ENCODE data around the gene TBP.
A peak's percentile ranks its signal among the peaks of the same experiment; 100 is the strongest.

The TBP gene

DNA sequence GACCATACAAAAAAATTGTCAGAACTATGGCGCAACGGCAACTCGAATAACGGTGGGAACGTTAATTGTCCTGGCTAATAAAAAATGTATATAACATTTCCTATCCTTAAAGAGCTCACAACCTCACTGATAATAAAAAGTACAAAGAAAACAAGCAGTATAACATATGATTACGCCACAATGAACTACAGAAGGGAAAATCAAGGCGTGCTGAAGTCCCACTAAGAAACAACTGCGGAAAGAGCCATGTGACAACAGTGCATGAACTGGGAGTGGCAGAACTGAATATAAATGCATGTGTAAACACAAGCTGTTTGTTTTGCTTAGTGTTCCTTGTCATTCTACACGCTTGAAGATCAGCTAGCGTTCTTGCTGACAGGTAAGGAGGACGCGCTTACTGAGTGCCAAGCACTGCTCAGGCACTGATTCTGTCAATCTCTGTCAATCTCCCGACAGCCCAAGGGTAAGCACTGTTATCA, 596 bp upstream of the TBP start:
- DNase-seq, result no peak
- TF ChIP-seq GATA1 (IDR thresholded peaks at IDR 0.05; ENCODE audit: low read depth, low read length) (no peak), POLR2A (IDR thresholded peaks at IDR 0.05; ENCODE audit: low read length) (no peak)

DNA sequence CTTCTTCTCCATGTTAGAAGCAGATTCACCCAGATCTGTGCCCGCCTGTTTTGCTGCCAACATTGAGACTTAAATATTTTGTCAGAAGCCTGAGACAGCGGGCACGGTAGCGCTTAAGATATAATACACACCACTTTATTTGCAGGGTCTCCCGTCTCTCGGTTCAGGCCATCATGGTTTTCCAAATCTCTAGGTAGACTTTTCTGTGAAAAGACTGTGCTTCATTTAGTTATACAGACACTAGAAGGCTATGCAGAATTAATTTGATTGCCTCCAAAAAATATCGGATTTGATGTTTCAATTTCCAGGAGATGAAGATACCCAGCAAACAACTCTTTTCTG, 598 bp downstream of the TBP start:
- TF ChIP-seq POLR2A (IDR thresholded peaks at IDR 0.05; ENCODE audit: low read length), result no peak
- TF ChIP-seq GATA1 (IDR thresholded peaks at IDR 0.05; ENCODE audit: low read depth, low read length), result no peak
- DNase-seq, result no peak

DNA sequence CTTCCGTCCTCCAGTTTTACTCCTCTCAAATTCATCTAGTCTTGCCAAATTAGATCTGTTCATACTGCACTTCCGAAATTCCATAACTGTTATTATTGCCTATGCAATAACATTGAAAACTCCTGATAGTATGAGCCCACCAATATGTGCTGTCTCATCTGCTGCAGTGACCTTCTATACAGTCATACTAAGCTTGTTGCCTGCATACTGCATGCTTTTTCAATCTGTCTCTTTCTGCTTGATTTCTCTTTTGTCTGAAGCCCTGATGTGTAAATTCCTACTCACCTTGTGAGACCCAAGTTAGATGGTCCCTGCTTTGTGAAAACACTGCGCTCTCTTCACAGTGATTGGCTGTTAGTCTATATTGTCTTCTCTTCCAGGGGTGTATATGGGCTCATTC, 1.1 kb downstream of the TBP start:
- peak; percentile 16 to 48 for DNase-seq
- TF ChIP-seq POLR2A (IDR thresholded peaks at IDR 0.05; ENCODE audit: low read length) (no peak), GATA1 (IDR thresholded peaks at IDR 0.05; ENCODE audit: low read depth, low read length) (no peak)

DNA sequence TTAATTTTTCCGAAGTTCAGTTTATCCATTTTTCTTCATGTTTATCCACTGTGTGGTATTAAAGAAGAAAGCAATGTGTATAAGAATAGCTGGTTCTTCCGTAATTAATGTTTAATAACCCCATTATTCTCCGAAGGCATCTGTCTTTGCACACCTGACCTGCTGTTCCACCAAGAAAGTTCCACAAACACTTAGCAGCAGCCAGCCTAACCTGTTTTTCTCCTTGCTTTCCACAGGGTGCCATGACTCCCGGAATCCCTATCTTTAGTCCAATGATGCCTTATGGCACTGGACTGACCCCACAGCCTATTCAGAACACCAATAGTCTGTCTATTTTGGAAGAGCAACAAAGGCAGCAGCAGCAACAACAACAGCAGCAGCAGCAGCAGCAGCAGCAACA, 7.4 kb downstream of the TBP start:
- DNase-seq, result no peak
- no peak for TF ChIP-seq POLR2A (IDR thresholded peaks at IDR 0.05; ENCODE audit: low read length)
- TF ChIP-seq GATA1 (IDR thresholded peaks at IDR 0.05; ENCODE audit: low read depth, low read length), result no peak

DNA sequence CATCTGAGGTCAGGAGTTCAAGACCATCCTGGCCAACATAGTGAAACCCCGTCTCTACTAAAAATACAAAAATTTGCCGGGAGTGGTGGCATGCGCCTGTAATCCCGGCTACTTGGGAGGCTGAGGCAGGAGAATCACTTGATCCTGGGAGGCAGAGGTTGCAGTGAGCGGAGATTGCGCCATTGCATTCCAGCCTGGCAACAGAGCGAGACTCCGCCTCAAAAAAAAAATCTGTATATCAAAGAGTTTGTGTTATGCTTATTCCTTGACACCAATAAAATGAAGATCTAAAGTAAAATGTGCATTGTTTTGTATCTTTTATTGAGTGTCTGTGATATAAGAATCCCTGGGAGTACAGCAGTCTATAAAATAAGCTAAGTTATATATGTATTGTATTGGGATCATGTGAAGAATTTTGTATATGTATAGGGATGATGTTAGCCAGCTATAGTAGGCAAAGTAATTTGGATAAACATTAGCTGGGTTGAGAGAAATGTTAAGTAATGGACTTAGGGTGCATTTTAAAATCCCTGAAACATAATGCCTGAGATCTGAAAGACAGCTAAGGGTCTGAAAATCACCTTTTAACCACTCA, 10.9 kb downstream of the TBP start:
- DNase-seq, result no peak
- no peak for TF ChIP-seq GATA1 (IDR thresholded peaks at IDR 0.05; ENCODE audit: low read depth, low read length)
- TF ChIP-seq POLR2A (IDR thresholded peaks at IDR 0.05; ENCODE audit: low read length), result no peak

DNA sequence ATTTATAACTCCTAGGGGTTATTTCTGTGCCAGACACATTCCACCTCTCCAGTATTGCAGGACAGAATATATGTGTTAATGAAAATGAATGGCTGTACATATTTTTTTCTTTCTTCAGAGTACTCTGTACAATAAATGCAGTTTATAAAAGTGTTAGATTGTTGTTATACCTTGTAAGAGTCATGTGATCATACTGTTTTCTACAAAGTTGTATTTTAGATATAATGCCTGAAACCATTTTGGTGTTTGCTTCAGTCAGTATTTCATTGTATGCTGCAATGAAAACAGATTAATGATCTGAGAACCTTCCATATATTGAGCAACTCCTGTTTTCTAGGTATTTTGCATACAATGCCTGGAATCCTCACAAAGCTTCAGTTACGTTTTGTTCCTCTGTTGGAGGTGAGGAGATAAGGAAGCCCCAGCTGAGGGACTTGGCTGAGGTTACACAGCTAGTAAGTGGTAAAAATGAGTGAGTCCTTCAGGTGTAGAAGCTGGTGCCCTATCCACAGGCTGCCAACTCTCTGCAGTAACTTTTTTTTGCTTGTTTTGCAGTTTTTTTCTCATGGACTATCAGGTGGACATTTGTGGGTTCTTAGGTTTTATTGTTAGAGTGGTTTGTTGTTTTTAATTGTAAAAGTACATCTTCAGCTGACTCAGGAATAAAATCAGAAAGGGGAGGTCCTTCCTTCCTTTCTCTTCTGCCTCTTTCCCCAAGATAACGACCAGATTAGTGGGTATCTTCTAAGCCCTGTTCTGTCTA, 18.7 kb downstream of the TBP start:
- TF ChIP-seq GATA1 (IDR thresholded peaks at IDR 0.05; ENCODE audit: low read depth, low read length), result no peak
- no peak for TF ChIP-seq POLR2A (IDR thresholded peaks at IDR 0.05; ENCODE audit: low read length)
- peak in 1 of 2 experiments; percentile 8 for DNase-seq

DNA sequence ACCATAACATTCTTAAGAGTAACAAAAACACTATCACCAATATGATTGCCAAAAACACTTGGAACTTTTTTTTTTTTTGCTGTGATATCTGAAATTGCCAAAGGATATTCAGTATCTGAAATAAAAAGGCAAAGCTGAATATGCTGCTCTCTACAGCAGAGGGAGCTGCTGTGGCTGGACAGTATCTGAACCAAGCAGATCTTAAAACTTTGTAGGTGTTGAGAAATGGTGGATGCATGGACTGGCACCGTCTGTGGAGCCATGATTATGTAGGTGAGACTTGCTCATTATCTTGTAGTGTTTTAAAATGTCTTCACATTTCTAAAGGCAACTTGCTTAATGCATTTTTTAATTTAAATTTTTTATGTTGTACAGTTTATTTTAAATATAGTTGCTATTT, 21.1 kb downstream of the TBP start:
- no peak for TF ChIP-seq GATA1 (IDR thresholded peaks at IDR 0.05; ENCODE audit: low read depth, low read length)
- no peak for TF ChIP-seq POLR2A (IDR thresholded peaks at IDR 0.05; ENCODE audit: low read length)
- DNase-seq, result peak; percentile 16 to 38

DNA sequence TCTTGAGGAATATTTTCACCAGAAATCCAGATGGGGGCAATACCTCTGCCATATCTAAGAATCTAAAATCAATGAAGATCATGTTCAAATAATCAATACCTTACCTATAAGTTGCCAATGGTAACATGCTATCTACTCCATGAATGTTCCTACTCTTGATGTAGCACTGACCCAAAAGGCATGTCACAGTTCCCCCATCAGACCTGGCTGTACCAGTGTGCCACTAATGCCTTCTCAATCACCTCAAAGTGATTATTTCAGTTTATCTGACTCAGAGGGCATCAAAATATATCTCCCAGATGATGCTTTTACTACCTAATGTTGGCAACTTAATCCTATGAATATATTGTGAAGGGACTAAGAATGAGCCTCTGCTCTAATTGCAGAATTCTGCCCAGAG, 24.7 kb downstream of the TBP start:
- TF ChIP-seq GATA1 (IDR thresholded peaks at IDR 0.05; ENCODE audit: low read depth, low read length), result no peak
- TF ChIP-seq POLR2A (IDR thresholded peaks at IDR 0.05; ENCODE audit: low read length), result no peak
- no peak for DNase-seq

DNA sequence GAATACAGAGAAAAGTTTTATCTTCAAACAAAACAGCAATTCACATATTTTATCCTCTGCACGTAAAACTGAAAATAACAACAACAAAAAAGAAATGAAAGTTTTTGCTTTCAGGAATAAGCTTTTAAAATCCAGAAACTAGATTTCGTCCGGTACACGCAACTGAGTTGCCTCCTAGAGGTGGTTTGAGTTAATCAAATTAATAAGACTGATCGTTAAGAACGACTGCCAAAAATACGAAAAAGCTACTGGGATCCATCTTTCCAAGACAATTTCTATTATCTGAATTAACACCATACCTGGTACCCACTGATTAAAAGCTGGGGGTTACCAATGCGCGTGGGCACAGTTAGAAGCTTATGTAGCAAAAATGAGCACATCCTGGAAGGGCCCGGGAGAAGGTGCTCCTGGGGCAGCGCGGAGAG, 29.6 kb downstream of the TBP start:
- TF ChIP-seq POLR2A (IDR thresholded peaks at IDR 0.05; ENCODE audit: low read length) (no peak), GATA1 (IDR thresholded peaks at IDR 0.05; ENCODE audit: low read depth, low read length) (no peak)
- no peak for DNase-seq

DNA sequence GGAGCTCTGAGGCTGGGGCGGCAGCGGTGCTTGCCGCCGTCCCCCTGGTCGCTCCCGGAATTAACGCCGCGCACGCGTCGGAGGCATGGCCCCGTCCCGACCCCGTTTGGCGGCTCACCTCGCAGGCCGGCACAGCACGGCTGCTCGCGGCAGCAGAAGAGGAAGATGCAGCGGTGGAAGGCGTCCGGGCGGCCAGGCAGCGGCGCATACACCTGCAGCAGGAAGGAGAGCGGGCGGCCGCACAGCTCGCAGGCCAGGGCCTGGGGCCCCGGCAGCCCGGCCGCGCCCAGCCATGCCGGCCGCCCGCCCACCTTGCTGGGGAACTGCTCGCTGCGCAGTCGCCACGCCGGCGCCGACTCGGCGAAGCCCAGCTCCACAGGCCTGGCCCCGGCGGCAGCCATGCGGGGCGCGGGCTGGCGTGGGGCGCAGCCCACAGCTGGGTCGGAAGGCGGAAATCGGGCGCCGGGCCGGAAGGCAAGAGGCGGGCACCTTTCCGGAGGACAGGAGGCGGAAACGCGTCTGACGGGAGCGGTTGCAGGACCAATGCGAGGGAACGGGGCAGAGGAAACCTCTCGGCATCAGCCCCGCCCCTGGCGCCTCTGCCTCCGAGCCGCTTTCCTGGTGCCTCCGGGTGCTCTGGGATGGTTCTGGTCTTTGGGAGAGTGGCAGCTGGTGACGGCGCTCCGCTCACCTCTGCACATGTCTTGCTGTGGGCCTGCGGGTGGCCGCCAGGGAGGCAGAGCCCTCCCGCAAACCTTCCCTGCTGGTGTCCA, 30.2 kb downstream of the TBP start, which contains the start of gene PDCD2:
PDCD2 (minus strand) TSS at position 457 of the 773 bp plus-strand sequence; CDS start at position 401, 56 bp downstream.
- DNase-seq, result peak; percentile 92 to 93
- peak; percentile 94 for TF ChIP-seq POLR2A (IDR thresholded peaks at IDR 0.05; ENCODE audit: low read length)
- TF ChIP-seq GATA1 (IDR thresholded peaks at IDR 0.05; ENCODE audit: low read depth, low read length), result no peak

DNA sequence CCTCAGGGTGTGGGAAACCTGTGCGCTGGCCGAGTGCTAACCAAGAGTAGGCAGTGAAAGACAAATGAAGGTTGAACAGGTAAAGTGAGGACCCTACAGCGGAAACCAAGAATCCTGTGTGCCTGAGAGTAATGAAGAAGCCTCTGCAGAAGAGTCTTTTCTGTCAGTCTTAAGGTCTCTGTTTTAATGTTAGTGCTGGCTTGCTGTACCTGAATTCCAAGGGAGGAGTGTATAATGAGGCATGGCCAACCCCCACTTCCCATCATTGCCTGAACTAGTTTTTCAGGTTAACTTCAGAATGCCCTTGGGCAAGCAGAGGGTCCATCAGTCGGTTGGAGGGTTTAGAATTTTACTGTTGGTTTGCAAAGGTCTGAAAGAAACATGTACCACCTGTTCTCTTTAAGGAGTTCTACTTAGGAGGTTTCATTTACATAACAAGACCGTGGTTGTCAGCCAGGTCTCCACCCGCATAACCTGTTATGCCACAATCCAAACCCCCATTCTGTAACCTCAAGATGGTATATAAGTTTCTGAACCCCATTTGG, 30.9 kb downstream of the TBP start:
- TF ChIP-seq GATA1 (IDR thresholded peaks at IDR 0.05; ENCODE audit: low read depth, low read length) (no peak), POLR2A (IDR thresholded peaks at IDR 0.05; ENCODE audit: low read length) (no peak)
- DNase-seq, result no peak

DNA sequence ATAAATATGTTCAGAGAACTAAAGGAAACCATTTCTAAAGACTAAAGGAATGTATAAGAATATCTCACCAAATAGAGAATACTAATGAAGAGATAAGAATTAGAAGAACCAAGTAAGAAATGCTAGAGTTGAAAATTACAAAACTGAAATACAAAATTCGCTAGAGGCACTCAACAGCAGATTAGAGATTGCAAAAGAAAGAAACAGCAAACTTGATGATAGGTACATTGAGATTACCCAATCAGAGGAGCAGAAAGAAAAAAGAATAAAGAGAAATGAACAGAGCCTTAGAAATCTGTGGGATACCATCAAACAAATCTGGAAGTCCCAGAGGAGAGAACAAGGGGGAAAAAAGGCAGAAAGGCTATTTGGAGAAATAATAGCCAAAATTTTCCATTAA, 36.6 kb downstream of the TBP start:
- DNase-seq, result no peak
- no peak for TF ChIP-seq POLR2A (IDR thresholded peaks at IDR 0.05; ENCODE audit: low read length)
- TF ChIP-seq GATA1 (IDR thresholded peaks at IDR 0.05; ENCODE audit: low read depth, low read length), result no peak

DNA sequence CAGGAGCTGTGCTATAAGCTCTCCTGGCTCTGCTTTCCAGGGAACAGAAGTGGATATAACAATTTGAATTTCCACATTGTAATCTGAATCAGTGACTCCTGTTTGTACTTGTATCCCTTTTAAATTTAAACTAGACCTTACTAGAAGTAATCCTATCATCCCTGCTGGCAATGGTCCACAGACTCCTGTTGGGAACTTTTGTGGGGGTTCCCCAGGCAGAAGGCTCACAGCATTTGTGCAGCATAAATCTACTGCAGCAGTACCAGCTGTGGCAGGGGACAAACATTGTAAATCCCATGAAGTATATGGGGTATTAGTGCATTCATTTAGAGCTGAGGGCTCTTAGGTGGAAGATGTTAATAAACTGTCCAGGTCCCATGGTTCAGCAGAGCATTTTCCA, 42.3 kb downstream of the TBP start:
- TF ChIP-seq GATA1 (IDR thresholded peaks at IDR 0.05; ENCODE audit: low read depth, low read length), result no peak
- no peak for TF ChIP-seq POLR2A (IDR thresholded peaks at IDR 0.05; ENCODE audit: low read length)
- no peak for DNase-seq

DNA sequence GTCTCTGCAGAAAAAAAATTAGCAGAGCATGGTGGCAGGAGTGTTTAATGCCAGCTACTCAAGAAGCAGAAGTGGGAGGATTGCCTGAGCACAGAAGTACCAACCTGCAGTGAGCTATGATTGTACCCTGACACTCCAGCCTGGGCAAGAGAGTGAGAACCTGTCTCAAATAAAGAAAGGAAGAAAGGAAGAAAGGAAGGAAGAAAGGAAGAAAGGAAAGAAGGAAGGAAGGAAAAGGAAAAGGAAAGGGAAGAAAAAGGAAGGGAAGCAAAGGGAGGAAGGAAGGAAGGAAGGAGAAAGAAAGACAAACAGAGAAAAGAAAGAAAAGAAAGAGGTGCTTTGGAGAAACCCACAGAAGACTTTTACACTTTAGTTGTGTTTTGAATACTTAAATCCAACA, 43.1 kb downstream of the TBP start:
- TF ChIP-seq POLR2A (IDR thresholded peaks at IDR 0.05; ENCODE audit: low read length) (no peak), GATA1 (IDR thresholded peaks at IDR 0.05; ENCODE audit: low read depth, low read length) (no peak)
- DNase-seq, result no peak

Measured in erythroblast (primary cell).